Endodermal cell (in vitro differentiated cells): ENCODE results near the gene HSD17B1. TPM values are rescaled to one million over a fixed set of nuclear protein-coding genes. Genes with fewer than 3 reads are reported as not detected.
A peak's percentile ranks its signal among the peaks of the same experiment; 100 is the strongest.

Experiments
- DNase-seq: peaks from one replicate; pipeline ENCODE4 v3.0.0-alpha.2; 2017
- H3K27ac ChIP-seq: 2 replicates; pipeline ENCODE4 v1.5.1; 2013; ENCODE audit warnings: mild to moderate bottlenecking, low read depth, low read length, moderate library complexity
- H3K27me3 ChIP-seq: 2 replicates; pipeline ENCODE4 v1.6.1; 2013; ENCODE audit warnings: mild to moderate bottlenecking, low read length, moderate library complexity; ENCODE audit not compliant: insufficient read depth, control insufficient read depth, poor library complexity, severe bottlenecking
- H3K36me3 ChIP-seq: 2 replicates; pipeline ENCODE4 v1.7.0; 2013; ENCODE audit warnings: mild to moderate bottlenecking, low read length, moderate library complexity; ENCODE audit not compliant: control insufficient read depth, insufficient read depth
- H3K4me1 ChIP-seq: one replicate; pipeline ENCODE4 v1.7.0; 2013; ENCODE audit warnings: low read length; ENCODE audit not compliant: control insufficient read depth, insufficient read depth
- H3K4me3 ChIP-seq: 2 replicates; pipeline ENCODE4 v1.5.1; 2013; ENCODE audit warnings: mild to moderate bottlenecking, low read length, moderate library complexity
- H3K9ac ChIP-seq: 2 replicates; pipeline ENCODE4 v1.6.1; 2013; ENCODE audit warnings: mild to moderate bottlenecking, low read length, moderate library complexity; ENCODE audit not compliant: poor library complexity, severe bottlenecking; ENCODE audit errors: extremely low read depth
- H3K9me3 ChIP-seq: 2 replicates; pipeline ENCODE4 v1.6.1; 2013; ENCODE audit warnings: mild to moderate bottlenecking, low read length, moderate library complexity; ENCODE audit not compliant: control insufficient read depth
- H3K27ac Mint-ChIP-seq: 2 replicates; pipeline ENCODE4 v1.8.0; 2020; ENCODE audit warnings: mixed read lengths
- H3K27me3 Mint-ChIP-seq: 2 replicates; pipeline ENCODE4 v1.8.0; 2021; ENCODE audit warnings: mild to moderate bottlenecking, mixed read lengths; ENCODE audit not compliant: insufficient read depth
- H3K36me3 Mint-ChIP-seq: 2 replicates; pipeline ENCODE4 v1.8.0; 2020; ENCODE audit warnings: low read depth, mixed read lengths
- H3K4me1 Mint-ChIP-seq: 2 replicates; pipeline ENCODE4 v1.8.0; 2020; ENCODE audit warnings: mixed read lengths
- H3K4me3 Mint-ChIP-seq: 2 replicates; pipeline ENCODE4 v1.8.0; 2020; ENCODE audit warnings: mild to moderate bottlenecking, moderate library complexity, mixed read lengths
- H3K9me3 Mint-ChIP-seq: 2 replicates; pipeline ENCODE4 v1.8.0; 2020; ENCODE audit warnings: mild to moderate bottlenecking, mixed read lengths
- WGBS, 2 experiments: methylation state at CpG; one replicate each; pipeline versions ENCODE4 v1.1.5 to v1.1.7; 2013; ENCODE audit warnings: missing lambda C conversion rate in 2 of 2, mixed read lengths in 1 of 2; ENCODE audit not compliant: insufficient coverage in 1 of 2, insufficient read length in 1 of 2; 5-methylcytosine and 5-hydroxymethylcytosine counted together
- total RNA-seq, 2 donors: library from RNA; stranded (reverse); fragmentation: NEBNext Ultra II Directional in 1 of 2; extraction: Animal tissue kit (Norgen Biotek cat#: 25700) in 1 of 2; gene quantifications; 2 replicates in 1 of 2; 3 replicates in 1 of 2; pipeline ENCODE4 v1.2.1, GENCODE V29; 2021
- TF ChIP-seq, protein P1 (sequence below): fragments of 200-600 bp; sonication (generic); conservative IDR thresholded peaks from 2 replicates; pipeline ENCODE4 v1.5.0; 2021; ENCODE audit warnings: antibody characterized with exemption, mild to moderate bottlenecking

Gene HSD17B1
- total RNA-seq, 2 donors from 2014 or later, result 2.4 to 2.8 TPM

DNA sequence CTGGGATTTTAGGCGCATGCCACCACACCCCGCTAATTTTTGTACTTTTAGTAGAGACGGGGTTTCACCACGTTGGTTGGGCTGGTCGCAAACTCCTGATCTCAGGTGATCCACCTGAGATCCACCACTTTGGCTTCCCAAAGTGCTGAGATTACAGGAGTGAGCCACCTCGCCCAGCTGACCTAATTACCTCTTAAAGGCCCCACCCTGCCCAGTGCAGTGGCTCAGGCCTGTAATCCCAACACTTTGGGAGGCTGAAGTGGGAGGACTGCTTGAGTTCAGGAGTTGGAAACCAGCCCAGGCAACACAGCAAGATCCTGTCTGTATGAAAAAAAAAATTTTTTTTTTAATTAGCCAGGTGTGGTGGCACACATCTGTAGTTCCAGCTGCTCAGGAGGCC lies 6.4 kb downstream of the HSD17B1 start:
- no peak overlapping the region for H3K4me3 Mint-ChIP-seq
- WGBS, 2 experiments, result 96 to 97% methylated on average over 5 to 6 of the region's 6 CpGs
- no peak for DNase-seq

DNA sequence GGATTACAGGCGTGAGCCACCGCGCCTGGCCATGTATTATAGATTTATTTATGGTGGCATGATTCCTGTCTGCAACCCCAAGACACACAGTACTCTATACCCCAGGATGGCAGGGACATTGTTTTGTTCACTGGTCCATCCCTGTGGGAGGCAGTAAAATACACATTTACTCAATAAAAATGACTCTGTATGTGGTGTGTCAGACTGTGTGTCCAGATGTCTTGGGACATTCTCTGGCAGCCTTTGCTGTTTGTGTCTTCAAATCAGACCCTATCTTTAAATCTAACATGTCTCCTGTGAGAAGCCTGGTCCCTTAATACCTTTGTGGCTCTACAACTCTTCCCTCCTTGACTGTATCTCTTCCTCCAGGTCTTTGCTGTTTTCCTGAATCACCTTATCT lies 7.5 kb downstream of the HSD17B1 start:
- Histone ChIP-seq H3K27me3 (no peaks in the 10 kb centered on the region), H3K4me1 (no peaks in the 10 kb centered on the region), H3K9ac (no peak overlapping the region), H3K9me3 (no peaks in the 10 kb centered on the region), H3K4me3 (no peak overlapping the region), H3K36me3 (peaks cover 16% of the 10 kb centered on the region), H3K27ac (no peak overlapping the region)
- H3K27ac Mint-ChIP-seq, result no peak overlapping the region
- DNase-seq, result no peak
- H3K9me3 Mint-ChIP-seq, result no peaks in the 10 kb centered on the region
- TF ChIP-seq, protein P1, sequence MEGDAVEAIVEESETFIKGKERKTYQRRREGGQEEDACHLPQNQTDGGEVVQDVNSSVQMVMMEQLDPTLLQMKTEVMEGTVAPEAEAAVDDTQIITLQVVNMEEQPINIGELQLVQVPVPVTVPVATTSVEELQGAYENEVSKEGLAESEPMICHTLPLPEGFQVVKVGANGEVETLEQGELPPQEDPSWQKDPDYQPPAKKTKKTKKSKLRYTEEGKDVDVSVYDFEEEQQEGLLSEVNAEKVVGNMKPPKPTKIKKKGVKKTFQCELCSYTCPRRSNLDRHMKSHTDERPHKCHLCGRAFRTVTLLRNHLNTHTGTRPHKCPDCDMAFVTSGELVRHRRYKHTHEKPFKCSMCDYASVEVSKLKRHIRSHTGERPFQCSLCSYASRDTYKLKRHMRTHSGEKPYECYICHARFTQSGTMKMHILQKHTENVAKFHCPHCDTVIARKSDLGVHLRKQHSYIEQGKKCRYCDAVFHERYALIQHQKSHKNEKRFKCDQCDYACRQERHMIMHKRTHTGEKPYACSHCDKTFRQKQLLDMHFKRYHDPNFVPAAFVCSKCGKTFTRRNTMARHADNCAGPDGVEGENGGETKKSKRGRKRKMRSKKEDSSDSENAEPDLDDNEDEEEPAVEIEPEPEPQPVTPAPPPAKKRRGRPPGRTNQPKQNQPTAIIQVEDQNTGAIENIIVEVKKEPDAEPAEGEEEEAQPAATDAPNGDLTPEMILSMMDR, result no peak
- 80% methylated on average over 2 of the region's 3 CpGs; no CpG with 5 or more reads in 1 of the 2 experiments for WGBS, 2 experiments
- H3K4me3 Mint-ChIP-seq, result no peak overlapping the region
- peaks cover 6% of the 10 kb centered on the region for H3K36me3 Mint-ChIP-seq
- H3K27me3 Mint-ChIP-seq, result no peaks in the 10 kb centered on the region
- H3K4me1 Mint-ChIP-seq, result peaks cover 26% of the 10 kb centered on the region

More for the DNA sequence above, 6.4 kb downstream of the HSD17B1 start:
- H3K27me3 Mint-ChIP-seq, result no peaks in the 10 kb centered on the region
- Histone ChIP-seq H3K27ac (no peak overlapping the region), H3K4me3 (no peak overlapping the region), H3K27me3 (no peaks in the 10 kb centered on the region), H3K9ac (no peak overlapping the region), H3K4me1 (no peaks in the 10 kb centered on the region), H3K36me3 (peaks cover 4% of the 10 kb centered on the region), H3K9me3 (no peaks in the 10 kb centered on the region)
- peaks cover 6% of the 10 kb centered on the region for H3K36me3 Mint-ChIP-seq
- no peak overlapping the region for H3K27ac Mint-ChIP-seq
- TF ChIP-seq, protein P1, result no peak
- H3K4me1 Mint-ChIP-seq, result peaks cover 29% of the 10 kb centered on the region
- H3K9me3 Mint-ChIP-seq, result no peaks in the 10 kb centered on the region

DNA sequence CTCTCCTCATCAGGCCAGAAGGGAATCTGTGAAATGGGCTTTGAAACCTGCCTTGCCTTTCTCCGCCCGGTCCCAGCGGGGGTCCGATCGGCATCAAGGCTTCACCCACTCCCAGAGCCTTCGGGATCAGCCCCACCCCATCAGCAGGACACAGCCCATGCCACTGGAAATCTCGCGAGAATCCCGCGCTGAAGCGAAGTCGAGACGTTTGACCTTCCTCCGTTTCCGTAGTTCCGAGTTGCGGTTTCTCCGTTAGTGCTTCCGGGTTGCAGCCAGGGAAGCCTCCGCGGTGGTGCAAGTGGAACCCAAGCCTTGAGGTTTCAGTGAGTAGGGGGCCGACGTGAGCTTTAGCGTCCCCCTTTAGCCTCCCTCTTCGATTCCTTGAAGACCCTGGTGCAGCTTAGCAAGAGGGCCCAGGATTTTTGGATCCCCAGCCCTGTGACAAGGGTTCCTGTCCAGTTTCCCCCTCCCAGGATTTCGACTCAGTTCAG lies 9.2 kb downstream of the HSD17B1 start, which contains the start of gene COASY:
Gene COASY (plus strand): TSS at position 252 of the 491 bp plus-strand sequence. CDS start 475 bp downstream, outside the sequence.
- peak within 1 kb of the TSS; percentile 94 for H3K4me3 Mint-ChIP-seq
- WGBS, 2 experiments, result 0 to 5% methylated on average over 15 to 26 of the region's 26 CpGs
- peak within 1 kb of the TSS; percentile 85 for H3K4me3 ChIP-seq
- peaks cover 30% of the 10 kb centered on the region for H3K36me3 ChIP-seq
- H3K9me3 ChIP-seq, result no peaks in the 10 kb centered on the region
- H3K4me1 Mint-ChIP-seq, result peaks cover 21% of the 10 kb centered on the region
- H3K27me3 ChIP-seq, result no peaks in the 10 kb centered on the region
- peak within 1 kb of the TSS; percentile 81 for H3K9ac ChIP-seq
- H3K36me3 Mint-ChIP-seq, result peaks cover 6% of the 10 kb centered on the region
- TF ChIP-seq, protein P1, result no peak
- no peaks in the 10 kb centered on the region for H3K27me3 Mint-ChIP-seq
- no peaks in the 10 kb centered on the region for H3K9me3 Mint-ChIP-seq
- H3K27ac Mint-ChIP-seq, result peak within 1 kb of the TSS; percentile 96
- DNase-seq, result peak; percentile 100
- H3K27ac ChIP-seq, result no peak within 1 kb of the TSS
- H3K4me1 ChIP-seq, result no peaks in the 10 kb centered on the region
